CD4-positive, alpha-beta T cell treated with Interleukin-10 for 1 hour (primary cell): ENCODE results near the gene CTAGE1.
A peak's percentile ranks its signal among the peaks of the same experiment; 100 is the strongest.
"Not testable (repeated sequence)": the region's sequence is repeated elsewhere in the genome, so short reads cannot be mapped to it uniquely, and the experiment has no call there.

Source experiments
- DNase-seq: peaks from one replicate; pipeline ENCODE4 v3.0.0-alpha.2; 2020

Gene CTAGE1, protein sequence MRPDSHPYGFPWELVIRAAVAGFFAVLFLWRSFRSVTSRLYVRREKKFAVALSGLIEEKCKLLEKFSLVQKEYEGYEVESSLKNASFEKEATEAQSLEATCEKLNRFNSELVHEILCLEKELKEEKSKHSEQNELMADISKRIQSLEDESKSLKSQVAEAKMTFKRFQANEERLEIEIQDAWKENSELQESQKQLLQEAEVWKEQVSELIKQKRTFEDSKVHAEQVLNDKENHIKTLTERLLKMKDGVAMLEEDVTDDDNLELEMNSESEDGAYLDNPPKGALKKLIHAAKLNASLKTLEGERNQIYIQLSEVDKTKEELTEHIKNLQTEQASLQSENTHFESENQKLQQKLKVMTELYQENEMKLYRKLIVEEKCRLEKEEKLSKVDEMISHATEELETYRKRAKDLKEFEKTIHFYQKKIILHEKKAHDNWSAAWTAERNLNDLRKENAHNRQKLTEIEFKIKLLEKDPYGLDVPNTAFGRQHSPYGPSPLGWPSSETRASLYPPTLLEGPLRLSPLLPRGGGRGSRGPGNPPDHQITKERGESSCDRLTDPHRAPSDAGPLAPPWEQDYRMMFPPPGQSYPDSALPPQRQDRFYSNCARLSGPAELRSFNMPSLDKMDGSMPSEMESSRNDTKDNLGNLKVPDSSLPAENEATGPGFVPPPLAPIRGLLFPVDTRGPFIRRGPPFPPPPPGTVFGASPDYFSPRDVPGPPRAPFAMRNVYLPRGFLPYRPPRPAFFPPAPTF

DNA sequence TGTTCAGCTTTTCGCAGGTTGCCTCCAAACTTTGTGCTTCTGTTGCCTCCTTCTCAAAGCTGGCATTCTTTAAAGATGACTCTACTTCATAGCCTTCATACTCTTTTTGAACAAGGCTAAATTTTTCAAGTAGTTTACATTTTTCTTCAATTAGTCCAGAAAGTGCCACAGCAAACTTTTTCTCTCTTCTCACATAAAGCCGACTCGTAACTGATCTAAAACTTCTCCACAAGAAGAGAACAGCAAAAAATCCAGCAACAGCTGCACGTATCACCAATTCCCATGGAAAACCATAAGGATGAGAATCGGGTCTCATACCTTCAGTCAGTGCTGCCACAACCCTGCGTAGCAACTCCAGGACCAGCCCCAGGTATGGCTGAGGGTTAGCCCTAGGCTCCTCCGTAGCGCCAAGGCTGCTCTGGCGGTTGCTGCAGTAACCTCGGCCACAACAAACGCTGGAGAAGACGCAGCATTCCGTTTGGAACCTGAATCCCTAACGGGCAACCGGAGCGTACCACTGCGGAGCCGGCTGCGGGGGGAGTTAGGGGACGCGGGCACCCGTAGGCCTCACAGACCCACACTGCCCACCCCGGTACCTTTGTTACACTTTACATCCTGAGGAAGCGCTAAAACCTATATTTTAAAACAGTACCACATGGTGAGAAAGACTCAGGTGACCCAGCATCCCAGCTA lies at the start of gene CTAGE1:
TSS of gene CTAGE1 (minus strand) at position 420 of the 693 bp plus-strand sequence. CDS start at position 316, 104 bp downstream.
- no peak for DNase-seq

DNA sequence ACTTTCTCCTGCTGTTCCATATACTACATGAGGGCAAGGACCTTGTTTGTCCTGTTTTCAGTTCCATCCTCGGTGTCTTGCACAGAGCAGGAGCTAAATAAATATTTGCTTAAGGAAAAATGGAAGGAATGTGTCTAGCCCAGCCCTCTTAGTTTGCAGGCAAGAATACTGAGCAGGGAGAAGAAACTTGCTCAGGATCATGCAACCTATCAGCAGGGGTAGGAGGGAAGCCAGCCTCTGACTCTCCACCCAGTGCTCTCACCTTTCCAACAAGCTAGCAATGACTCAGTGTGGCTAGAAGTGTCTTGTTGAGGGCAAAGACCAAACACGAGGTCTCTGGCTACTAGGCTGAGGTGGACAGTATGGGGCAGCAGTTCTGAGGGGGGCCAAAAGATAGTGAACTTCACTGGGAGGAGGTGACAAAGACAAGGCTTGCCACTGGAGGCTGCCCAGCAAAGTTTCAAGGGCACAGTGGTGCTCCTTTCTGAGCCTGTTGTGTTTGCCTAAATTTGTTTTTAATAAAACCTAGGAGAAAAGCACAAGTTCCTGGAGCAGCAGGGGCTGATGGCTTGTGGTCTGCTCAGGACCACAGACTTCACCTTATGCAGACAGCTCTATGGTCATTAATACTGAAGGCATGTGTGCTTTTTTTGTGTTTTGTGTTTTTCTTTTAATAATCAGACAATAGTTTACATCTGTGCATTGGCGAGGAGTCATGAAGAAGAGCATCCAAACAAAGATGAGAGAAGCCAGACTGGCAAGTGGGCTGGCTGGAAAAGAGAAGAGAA lies 49.1 kb upstream of the CTAGE1 start:
- DNase-seq, result no peak

DNA sequence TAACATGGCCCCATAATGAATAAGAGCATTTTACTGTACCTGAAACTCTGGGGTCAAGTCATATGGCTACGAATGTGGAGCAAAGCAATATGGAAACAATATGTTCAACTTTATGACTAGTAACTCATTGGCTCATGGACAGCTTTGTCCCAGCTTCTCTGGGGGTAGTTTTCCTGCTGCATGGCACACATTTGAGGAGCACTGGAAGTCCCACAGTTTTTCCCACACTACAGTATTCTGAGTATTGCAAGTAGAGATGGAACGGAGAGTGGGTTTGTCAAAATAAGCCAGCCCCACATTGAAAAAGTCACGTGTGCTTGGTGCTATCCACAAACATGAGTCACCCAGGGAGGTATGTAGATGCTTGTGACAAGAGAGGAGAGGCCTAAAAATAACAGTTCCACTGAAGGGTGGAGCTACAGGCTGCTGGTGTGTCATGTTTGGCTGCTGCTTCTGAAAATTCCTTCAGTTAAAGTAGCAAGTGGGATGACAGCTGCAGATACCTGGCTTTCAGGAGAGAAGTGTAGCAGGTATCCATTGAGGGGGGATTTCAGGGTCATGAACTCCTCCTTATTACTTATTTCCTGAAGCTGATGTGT lies 48.2 kb upstream of the CTAGE1 start:
- DNase-seq, result peak; percentile 44

DNA sequence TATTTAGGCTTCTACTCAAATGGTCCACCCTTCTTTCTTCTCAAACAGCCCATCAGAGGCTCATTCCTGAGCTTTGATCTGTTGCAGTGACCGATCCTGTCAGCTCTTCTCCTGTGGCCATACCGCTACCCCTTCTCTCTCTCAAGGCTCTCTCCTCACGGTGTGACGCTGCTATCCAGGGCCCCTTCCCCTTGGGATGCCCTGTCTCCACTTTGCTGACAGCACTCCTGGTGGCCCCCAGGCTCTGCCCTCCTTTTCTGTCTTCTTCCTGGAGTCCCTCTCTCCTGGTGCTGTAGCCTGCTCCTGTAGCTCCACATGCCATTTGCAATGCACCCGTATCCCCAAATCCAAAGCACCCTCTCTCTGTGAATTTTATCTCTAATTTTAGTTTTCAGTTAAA lies 45.4 kb upstream of the CTAGE1 start:
- DNase-seq, result no peak

DNA sequence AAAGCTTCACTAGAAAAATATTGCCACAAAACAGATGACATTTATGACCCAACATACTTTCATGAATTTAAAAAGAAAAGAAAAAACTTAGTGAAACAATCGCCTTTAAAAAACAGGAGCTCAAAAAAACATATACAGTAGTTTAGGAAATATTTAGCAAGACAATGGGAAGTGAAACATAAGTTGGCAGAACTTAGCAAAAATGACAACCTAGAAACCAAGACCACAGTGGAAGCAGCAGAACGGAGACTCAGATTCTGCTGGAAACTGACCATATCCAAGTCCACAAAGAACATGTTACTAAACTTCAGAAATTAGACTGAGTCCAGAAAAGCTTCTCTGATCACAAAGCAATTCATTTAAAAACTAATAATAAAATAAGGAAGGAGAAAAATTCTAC lies 41.8 kb upstream of the CTAGE1 start:
- DNase-seq, result no peak

DNA sequence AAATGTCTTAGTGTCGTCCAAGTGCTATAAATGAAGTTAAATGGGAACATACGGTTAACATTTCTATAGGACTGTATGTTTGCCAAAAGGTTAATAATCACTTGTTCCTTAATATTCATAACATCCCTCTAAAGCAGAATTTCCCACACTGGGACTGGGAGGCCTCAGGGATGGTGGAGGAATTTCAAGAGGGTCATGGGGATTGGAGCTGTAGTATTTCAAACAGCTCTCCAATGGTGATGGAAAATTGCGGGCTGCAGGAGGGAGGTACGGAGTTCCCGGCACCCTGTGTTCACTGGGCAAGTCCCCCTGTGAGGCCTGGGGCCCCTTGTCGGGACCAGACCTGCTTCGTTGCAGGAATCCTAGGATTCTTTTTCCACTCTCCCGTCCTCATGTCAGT lies 39.8 kb upstream of the CTAGE1 start:
- no peak for DNase-seq

DNA sequence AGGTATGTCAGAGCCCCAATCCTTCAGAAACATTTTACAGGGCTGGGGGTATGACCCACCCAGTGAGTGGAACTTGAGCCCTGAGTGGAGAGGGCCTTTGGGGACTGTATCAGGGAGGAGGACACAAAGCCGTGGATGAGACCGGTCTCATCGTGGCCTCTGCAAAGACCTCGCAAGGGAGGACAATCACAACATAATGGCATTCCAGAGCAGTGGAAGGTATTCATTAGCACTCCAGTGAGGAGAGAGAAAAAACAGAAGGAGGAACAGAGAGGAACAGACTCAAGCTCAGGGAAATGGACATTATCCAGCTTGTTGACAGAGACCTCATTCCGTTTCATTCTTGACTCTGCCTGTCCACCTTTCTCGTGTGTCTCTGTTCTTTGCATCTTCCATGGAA lies 38.8 kb upstream of the CTAGE1 start:
- DNase-seq, result no peak

DNA sequence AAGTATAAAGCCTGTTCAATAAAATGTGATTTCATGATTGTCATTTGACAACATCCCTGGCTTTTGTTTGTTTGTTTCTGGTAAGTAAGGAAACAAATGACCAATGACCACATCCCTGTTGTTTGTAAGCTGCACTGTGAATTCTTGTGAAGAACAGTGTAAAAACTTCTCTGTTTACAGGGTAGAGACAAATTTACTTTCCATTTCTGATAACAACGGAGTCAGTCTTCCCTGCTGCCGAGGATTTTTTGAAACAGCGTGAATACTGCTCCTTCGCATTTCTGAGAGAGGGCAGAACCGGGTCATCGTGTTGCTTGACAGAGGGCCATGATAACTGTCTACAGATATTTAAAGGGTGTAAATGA lies 38.4 kb upstream of the CTAGE1 start:
- no peak for DNase-seq

DNA sequence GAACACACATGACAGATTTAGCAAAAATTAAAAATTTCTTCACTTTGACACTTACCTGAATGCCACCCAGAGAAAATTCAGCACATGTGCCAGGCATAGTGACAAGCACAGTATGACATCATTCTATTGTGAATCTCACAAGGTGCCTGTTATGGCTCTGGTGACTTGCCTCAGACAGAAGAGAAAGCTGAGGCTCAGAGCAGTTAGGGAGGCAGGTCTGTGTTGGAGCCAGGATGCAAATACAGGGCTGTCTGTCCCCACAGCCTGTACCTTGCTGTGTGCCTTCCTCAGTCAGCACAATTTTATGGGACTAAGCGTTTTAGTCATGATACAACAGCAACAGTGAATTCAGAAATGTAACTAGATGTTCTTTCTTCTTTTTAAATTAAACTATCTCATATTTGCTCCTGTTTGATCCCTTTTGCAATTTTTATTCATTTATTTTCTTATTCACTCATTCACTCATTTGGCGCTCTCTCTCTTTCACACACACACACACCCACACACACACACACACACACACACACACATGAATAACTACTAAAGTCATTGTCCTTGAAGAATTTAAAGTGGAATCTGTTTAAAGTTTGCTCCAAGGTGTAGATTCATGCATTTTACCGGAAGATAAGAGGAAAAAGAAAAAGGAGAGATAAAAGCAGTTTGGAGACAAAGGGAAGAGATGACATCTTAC lies 37.9 kb upstream of the CTAGE1 start:
- DNase-seq, result no peak

DNA sequence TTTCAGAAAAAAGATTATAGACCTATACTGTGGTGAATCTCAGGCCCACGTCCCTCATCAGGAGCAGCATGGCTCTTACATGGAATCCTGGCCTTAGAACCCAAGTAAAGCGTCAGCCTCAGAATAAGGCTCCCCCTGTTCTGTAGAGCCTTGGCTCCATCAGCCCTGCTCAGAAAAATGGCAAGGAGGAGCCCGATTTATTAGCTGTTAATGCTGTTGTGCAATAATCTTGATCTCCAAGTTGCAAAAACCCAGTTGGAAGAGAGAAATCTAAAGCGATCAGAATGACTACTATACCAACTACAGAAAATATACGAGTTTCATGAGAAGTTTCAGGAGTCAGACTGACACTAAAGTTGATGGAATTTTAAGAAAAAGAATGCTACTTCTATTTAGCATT lies 35.6 kb upstream of the CTAGE1 start:
- no peak for DNase-seq

DNA sequence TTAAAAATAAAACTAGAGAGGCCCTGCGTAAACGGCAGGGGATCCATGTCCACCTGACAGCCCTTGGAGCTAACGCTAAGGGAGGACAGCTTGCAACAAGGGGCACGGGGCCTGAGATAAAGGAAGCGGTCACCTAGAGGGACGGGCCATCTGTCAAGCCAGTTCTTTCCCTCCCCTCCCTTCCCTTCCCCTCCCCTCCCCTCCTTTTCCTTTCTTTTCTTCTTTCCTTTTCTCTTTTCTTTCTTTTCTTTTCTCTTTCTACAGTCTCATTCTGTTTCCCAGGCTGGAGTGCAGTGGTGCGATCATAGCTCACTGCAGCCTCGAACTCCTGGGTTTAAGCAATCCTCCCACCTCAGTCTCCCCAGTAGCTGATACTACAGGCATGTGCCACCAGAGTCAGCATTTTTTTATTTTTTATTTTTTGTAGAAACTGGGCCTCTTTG lies 34.5 kb upstream of the CTAGE1 start:
- DNase-seq, result no peak

DNA sequence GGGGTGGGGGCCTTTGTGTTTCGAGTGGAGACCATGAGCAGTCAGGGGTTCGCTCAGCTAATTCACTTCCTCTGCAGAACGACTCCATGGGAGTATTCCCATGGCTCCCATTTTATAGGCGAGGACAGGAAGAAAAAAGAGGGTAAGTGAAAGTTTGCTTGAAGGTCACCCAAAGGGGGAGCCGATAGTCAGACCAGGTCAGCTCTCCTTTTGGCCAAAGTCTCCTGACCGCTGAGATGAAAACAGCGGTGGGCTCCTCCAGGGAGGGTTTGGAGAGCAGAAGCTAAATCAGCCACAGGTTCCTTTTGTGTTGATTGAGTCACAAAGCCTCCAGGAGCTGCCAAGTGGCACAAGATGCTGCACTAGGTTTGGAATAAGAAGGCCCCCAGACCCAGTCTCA lies 34.1 kb upstream of the CTAGE1 start:
- DNase-seq, result no peak

DNA sequence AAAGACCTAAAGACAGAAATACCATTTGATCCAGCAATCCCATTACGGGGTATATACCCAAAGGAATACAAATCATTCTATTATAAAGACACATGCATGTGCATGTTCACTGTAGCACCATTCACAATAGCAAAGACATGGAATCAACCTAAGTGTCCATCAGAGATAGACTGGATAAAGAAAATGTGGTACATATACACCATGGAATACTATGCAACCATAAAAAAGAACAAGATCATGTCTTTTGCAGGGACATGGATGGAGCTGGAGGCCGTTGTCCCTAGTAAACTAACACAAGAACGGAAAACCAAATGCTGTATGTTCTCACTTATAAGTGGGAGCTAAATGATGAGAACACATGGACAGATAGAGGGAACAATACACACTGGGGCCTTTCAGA lies 33.1 kb upstream of the CTAGE1 start:
- not testable (repeated sequence) for DNase-seq

DNA sequence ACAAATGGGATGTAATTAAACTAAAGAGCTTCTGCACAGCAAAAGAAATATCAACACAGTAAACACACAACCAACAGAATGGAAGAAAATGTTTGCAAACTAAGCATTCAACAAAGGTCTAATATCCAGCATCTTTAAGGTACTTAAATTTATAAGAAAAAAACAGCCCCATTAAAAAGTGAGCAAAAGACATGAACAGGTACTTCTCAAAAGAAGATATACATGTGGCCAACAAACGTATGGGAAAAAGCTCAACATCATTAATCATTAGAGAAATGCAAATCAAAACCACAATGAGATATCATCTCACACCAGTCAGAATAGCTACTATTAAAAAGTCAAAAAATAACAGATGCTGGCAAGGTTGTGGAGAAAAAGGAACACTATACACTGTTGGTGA lies 32.6 kb upstream of the CTAGE1 start:
- DNase-seq, result not testable (repeated sequence)

DNA sequence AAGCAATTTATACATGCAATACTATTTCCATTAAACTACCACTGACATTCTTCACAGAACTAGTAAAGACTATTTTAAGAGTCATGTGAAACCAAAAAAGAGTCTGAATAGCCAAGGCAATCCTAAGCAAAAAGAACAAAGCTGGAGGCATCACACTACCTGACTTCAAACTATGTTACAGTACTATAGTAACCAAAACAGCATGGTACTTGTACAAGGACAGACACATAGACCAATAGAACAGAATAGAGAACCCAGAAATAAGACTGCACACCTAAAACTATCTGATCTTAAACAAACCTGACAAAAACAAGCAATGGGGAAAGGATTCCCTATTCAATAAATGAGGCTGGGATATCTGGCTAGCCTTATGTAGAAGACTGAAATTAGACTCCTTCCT lies 32.0 kb upstream of the CTAGE1 start:
- not testable (repeated sequence) for DNase-seq

DNA sequence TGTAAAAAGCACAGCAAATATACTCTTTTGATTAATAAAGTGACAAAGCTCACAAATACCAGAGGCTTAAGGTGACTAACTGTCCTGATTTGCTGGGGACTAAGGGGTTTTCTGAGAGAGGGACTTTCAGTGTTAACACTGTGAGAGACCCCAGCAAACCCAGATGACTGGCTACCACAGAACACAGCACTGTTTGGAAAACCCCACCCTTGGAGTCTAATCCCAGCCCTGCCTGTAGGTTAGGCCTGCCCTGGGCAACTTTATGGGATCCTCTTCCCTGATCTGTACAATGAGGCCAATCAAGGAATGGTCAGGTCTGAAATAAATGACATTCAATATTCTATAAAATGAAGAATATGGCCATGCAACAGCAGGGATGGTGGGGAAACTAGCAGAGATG lies 30.5 kb upstream of the CTAGE1 start:
- no peak for DNase-seq

DNA sequence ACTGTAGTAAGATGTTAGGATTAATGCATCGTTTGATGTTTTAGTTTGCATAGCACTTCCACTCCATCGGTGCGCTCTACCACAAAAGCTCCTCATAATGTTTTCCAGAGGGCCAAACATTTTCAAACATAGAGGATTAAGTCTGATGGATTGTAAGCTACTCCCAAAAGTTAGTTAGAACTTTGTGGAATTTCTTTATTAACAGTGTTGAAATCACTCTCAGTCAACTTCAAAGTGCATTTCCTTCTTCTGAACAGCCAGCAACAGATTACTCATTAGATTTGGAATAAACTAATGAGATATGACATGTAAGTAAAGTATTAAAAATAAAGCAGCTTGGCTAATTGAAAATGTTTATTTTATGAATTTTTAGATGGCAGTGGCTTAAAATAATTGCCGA lies 30.1 kb upstream of the CTAGE1 start:
- DNase-seq, result no peak

DNA sequence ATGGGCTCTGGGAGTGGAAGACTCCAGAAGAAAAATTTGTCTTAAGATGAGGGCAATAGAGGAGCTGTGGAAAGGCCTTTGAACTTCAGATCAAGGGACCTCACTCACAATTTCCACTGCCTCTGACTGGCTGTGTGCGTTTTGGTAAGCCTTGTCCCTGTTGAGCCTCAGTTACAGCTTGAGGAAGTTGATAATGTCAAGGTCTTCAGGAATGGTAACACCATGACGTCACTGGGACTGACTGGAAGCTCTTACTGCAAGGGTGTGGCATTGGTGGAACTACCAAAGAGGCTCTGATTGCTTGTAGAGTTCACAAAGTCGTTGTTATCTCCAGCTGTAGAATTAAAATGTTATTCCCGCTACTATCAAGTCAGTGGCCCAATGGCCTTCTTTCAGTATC lies 29.2 kb upstream of the CTAGE1 start:
- no peak for DNase-seq

DNA sequence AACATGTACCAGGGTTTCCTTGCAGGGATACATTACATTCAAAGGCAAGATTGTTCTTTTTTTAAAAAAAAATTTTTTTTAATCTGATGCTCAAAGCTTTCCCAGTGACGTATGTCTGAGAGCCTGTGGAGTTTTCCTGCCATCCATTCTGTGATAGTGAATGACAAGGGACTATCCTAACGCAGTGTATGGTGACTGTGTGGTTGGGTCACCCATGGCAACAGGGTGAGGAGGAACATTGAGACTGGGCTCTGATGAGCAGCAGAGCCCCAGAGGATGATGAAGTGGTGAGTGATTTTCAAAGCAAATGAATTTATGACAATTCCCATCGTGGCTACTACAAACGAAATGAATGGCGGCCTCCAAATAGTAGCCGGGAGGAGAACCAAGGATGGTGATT lies 28.6 kb upstream of the CTAGE1 start:
- no peak for DNase-seq

DNA sequence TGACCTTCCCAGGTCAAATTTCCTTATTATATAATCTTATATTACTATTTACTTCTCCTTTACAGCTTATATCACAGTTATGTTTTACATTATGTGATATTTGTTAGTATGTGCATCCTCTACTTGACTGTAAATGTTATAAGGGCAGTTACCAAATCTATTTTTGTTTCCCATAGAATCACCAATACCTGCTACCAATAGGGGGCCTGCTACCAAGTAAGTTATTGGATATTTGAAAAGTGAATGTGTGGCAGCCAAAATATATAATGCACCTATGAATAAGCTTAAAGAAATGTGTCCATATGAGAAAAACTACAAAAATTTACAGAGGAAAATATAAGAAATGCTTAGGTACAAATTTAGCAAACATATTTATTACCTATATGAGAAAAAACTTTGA lies 23.9 kb upstream of the CTAGE1 start:
- DNase-seq, result no peak

DNA sequence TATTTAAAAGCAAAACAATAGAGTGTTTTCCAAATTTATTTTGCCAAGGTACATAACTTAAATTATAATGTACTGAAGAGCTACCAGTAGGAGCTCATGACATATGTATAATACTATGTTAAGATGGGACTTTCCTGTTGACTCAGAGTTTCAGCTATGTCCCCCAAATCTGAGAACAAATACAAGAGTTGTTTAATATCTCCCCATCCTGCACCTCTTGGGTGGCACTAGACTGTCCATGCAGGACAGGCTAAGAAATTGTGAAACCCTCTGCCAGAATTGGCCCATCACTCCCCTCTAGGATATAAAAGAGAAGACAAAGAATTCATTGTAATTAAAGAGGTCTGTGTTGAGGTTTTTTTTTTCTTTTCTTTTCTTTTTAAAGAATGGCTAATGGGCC lies 21.7 kb upstream of the CTAGE1 start:
- DNase-seq, result no peak

DNA sequence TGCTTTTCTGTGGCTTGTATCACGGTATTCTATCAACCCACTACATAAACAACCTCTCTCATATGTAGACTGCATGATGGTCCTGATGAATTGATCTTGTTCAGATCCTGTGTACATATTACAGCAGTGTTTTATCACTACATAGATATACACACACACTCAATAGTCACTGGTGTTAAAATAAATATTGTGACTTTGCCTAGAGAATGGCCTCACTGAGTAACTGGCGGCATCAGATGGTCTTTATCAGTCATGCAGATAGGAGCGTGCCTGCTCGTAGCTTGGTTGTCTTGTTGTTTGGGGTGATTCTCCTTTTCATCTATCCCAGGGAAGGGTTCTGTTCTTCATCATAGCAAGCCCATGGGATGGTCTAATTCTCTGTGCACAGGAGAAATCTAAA lies 18.4 kb upstream of the CTAGE1 start:
- DNase-seq, result no peak
